HTR-8/SVneo (cell line): ENCODE results near the gene TEX54.
"Not testable (repeated sequence)": the region's sequence is repeated elsewhere in the genome, so short reads cannot be mapped to it uniquely, and the experiment has no call there.

Source experiments
- DNase-seq: peaks from one replicate; pipeline ENCODE4 v3.0.0; 2011; ENCODE audit warnings: low spot score, mixed read lengths; ENCODE audit not compliant: insufficient read length
- FAIRE-seq: peaks from 2 replicates; lab custom pipeline; 2011; peaks lifted over from hg19 to GRCh38; lab: Jason Lieb, UNC

TEX54 gene

DNA sequence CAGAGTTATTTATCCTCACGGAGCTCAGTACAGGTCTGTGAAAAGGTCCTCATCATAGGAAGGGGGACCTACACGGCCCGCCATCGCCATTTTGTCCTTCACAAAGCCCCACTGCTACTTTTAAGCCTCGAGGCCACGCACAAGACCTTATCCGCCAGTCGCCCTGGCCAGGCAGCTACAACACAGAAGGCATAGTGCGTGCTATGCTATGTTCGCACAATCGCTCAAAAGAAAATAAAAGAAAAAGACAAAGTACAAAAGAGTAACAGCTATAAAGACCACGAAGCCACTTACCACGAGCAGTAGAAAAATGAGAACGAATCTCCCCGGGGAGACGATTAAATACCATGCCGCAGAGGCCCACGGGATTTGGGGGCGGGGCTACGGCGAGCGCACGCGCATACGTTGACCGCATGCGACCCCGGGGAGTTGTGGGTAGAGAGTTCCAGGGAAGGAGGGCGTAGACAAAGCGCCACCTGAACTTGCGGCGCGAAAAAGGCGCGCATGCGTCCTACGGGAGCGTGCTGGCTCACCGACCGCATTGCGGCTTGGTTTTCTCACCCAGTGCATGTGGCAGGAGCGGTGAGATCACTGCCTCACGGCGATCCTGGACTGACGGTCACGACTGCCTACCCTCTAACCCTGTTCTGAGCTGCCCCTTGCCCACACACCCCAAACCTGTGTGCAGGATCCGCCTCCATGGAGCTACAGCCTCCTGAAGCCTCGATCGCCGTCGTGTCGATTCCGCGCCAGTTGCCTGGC lies 23.1 kb upstream of the TEX54 start:
- FAIRE-seq (peak; percentile 88), DNase-seq (peak; percentile 95)

DNA sequence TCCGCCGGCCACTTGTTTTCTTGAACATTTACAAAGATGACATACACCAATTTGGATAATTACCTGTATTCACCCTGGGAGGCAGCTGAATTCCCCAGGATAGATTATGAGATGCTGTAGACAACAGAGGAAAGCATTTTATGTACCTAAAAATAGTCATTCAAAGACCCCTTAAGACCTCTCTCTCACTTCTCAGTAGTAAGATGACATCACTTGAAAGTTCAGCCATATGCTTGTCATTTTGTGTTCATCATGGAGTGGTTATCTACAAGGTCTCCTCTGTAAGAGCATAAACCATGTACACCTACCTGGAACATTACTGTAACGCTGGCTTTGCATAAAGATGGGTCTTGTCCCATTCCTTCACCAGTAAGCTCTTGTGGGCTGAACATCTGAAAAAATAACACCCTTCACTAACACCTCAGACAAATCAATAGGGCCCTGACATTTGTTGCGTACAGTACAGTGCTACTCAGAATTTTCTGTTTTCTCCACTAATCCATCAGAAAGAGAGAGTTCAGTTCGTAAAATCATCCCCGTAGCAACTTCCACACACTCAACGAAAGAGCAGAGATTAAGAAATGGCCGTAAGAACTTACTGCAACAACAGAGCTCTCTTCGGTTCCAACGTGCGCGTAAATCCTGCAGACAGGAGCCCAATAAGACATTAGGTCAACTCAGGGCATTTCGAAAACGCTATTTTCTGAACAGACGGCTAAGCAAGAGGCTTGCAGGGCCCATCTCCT lies 22.4 kb upstream of the TEX54 start:
- DNase-seq, result no peak
- FAIRE-seq, result no peak

GRCh38 chr11:62854013-62854824 lies 21.6 kb upstream of the TEX54 start:
- no peak for FAIRE-seq
- DNase-seq, result no peak

DNA sequence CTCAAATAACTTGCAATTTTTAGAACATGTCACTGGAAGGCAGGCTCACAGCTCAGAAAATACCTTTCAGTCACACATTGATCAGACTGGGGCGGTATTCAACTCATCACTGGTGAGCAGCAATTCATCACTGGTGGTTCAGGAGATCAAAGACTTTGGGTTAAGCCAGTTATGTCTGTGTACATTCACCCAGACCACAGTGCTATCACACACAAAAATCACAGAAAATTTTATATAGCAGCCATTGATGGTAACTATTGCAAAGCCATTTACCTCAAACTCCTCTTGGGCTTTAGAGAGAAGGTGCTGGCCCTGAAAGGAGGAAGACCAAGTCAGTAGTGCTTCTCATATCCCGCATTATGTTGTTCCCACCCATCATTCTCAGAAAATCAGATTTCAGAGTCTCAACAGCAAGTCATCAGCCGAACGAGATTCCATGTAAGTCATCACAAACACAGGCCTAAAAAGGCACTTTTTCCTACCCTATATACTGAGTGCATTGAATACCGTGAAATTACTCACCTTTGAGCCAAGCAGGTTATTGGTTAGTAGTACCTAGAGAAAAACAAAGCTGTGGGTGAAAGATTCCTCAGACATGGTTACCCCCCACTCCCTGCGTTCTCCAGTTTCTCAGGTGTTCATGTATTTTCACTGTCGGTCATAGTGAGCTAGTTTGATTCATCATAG lies 20.8 kb upstream of the TEX54 start:
- FAIRE-seq, result no peak

GRCh38 chr11:62852523-62853188 lies 20.0 kb upstream of the TEX54 start:
- FAIRE-seq (no peak), DNase-seq (no peak)

More for the DNA sequence above, 20.8 kb upstream of the TEX54 start:
- no peak for DNase-seq

GRCh38 chr11:62851807-62852522 lies 19.3 kb upstream of the TEX54 start:
- FAIRE-seq (no peak), DNase-seq (no peak)

DNA sequence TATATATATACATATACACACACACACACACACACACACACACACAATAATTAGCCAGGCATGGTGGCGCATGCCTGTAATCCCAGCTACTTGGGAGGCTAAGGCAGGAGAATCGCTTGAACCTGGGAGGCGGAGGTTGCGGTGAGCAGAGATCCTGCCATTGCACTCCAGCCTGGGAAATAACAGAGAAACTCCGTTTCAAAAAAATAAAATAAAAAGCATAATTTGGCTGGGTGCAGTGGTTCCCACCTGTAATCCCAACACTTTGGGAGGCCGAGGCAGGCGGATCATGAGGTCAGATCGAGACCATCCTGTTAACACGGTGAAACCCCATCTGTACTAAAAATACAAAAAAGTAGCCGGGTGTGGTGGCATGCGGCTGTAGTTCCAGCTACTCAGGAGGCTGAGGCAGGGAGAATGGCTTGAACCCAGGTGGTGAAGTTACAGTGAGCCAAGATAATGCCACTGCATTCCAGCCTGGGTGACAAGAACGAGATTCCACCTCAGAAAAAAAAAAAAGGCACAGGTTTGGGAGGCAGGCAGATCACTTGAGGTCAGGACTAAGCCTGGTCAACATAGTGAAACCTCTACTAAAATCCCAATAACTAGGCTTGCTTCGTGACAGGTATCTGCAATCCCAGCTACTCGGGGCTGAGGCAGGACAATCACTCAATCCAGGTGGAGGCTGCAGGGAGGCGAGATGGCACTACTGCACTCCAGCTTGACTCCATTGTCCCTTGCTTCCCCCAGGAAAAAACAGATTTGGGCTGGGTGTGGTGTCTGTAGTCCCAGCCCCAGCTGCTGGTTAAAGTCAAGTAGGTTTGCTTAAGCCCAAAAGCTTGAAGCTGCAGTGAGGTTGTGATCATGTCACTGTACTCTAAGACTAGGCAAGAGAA lies 18.5 kb upstream of the TEX54 start:
- FAIRE-seq (no peak), DNase-seq (no peak)

- FAIRE-seq (no peak), DNase-seq (no peak)
These were observed 15.2 kb upstream of the TEX54 start for GRCh38 chr11:62847767-62848314.

- DNase-seq (no peak), FAIRE-seq (no peak)
These were observed 13.5 kb upstream of the TEX54 start for GRCh38 chr11:62846177-62846576.

- DNase-seq, result no peak
- no peak for FAIRE-seq
These were observed 11.5 kb upstream of the TEX54 start for GRCh38 chr11:62844154-62844553.

DNA sequence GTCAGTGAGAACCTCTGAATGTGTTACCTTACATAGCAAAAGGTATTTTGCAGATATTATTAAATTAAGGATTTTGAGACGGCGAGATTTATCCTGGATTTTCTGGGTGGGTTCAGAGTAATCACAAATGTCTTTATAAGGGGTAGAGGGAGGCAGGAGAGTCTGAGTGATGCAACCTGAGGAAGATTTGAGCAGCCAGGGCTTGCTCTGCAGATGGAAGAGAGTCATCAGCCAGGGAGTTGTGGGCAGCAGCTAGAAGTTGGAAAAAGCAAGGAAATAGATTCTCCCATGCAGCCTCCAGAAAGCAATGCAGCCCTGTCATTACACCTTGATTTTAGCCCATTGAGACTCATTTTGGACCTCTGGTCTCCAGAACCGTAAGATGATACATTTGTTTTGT lies 10.8 kb upstream of the TEX54 start:
- DNase-seq (no peak), FAIRE-seq (no peak)

- not testable (repeated sequence) for DNase-seq, FAIRE-seq
These were observed 10.2 kb upstream of the TEX54 start for GRCh38 chr11:62842891-62843290.

DNA sequence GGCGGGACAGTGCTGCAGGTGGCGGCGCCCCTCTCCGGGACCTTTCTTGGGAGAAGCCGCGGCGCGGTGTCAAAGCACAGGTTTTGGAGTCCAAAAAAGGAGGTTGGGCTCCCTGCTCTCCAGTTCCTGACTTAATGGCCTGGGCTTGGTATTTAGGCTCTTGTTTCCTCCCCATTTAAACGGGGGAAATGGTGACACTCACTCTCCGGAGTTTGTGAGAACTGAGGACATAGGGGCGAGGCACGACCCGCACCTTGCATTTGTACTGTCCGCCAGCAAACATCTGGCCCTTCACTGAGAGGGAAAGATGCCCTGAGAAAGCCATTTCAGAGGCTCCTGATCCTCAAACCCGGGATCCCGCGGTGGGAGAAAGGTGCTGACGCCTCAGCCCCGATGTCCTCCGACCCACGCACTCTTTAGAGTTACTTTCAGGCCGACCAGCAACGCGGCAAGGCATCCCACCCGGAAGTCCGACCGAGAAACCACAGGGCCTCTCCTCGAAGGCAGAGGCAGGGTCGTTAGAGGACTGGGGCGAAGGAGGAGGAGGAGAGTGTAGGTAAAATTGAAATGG lies 9.6 kb upstream of the TEX54 start:
- DNase-seq (no peak), FAIRE-seq (no peak)

- peak; percentile 95 for FAIRE-seq
- DNase-seq, result peak; percentile 89
These were observed 8.9 kb upstream of the TEX54 start for GRCh38 chr11:62841361-62842170.

GRCh38 chr11:62840721-62841360 lies 8.2 kb upstream of the TEX54 start:
- not testable (repeated sequence) for FAIRE-seq, DNase-seq
